DND-41 (cell line): ENCODE measurements around the gene ZNF521.

Experiments
- CTCF ChIP-seq: IDR thresholded peaks from 2 replicates; pipeline ENCODE4 v1.5.1; 2012; ENCODE audit warnings: borderline replicate concordance, low read length, moderate library complexity, mild to moderate bottlenecking; ENCODE audit not compliant: poor library complexity, severe bottlenecking; ENCODE audit errors: extremely low read depth
- EZH2 ChIP-seq: IDR thresholded peaks from 3 replicates; pipeline ENCODE4 v1.6.1; 2012; ENCODE audit warnings: borderline replicate concordance, low read depth, mild to moderate bottlenecking, moderate library complexity, low read length, inconsistent platforms; ENCODE audit not compliant: severe bottlenecking

GRCh38 chr18:25153426-25153825 is 198.5 kb downstream of the ZNF521 start:
- TF ChIP-seq CTCF = no peak
- no peak for TF ChIP-seq EZH2
